Endothelial cell (in vitro differentiated cells): ENCODE measurements around the gene GRM7. TPM values are rescaled to one million over a fixed set of nuclear protein-coding genes. Genes with fewer than 3 reads are reported as not detected.

ENCODE experiments used
- DNase-seq: peaks from one replicate; pipeline ENCODE4 v3.0.0; 2021; ENCODE audit warnings: low spot score
- H3K27ac Mint-ChIP-seq: one replicate; pipeline ENCODE4 v1.8.0; 2021; ENCODE audit warnings: mixed read lengths, inconsistent platforms; ENCODE audit not compliant: unreplicated experiment
- H3K27me3 Mint-ChIP-seq: one replicate; pipeline ENCODE4 v1.8.0; 2021; ENCODE audit warnings: mild to moderate bottlenecking, moderate library complexity, mixed read lengths, inconsistent platforms; ENCODE audit not compliant: unreplicated experiment
- H3K36me3 Mint-ChIP-seq: one replicate; pipeline ENCODE4 v1.8.0; 2021; ENCODE audit warnings: mild to moderate bottlenecking, low read depth, mixed read lengths, inconsistent platforms; ENCODE audit not compliant: unreplicated experiment
- H3K4me1 Mint-ChIP-seq: one replicate; pipeline ENCODE4 v1.8.0; 2021; ENCODE audit warnings: mild to moderate bottlenecking, mixed read lengths, inconsistent platforms; ENCODE audit not compliant: unreplicated experiment
- H3K4me3 Mint-ChIP-seq: one replicate; pipeline ENCODE4 v1.8.0; 2021; ENCODE audit warnings: mild to moderate bottlenecking, mixed read lengths, inconsistent platforms; ENCODE audit not compliant: unreplicated experiment
- H3K9me3 Mint-ChIP-seq: one replicate; pipeline ENCODE4 v1.8.0; 2021; ENCODE audit warnings: mixed read lengths, inconsistent platforms; ENCODE audit not compliant: unreplicated experiment
- total RNA-seq: library from RNA; stranded (reverse); fragmentation: NEBNext Ultra II Directional; extraction: Animal tissue kit (Norgen Biotek cat#: 25700); gene quantifications from one replicate; pipeline ENCODE4 v1.2.1, GENCODE V29; 2021; ENCODE audit not compliant: unreplicated experiment
- TF ChIP-seq, protein P1 (sequence below): fragments of 200-600 bp; sonication (generic); IDR thresholded peaks from one replicate; pipeline ENCODE4 v1.5.0; 2021; ENCODE audit warnings: antibody characterized with exemption; ENCODE audit not compliant: unreplicated experiment

The GRM7 gene
- total RNA-seq, 1 donor from 2014 or later = 0.18 TPM

DNA sequence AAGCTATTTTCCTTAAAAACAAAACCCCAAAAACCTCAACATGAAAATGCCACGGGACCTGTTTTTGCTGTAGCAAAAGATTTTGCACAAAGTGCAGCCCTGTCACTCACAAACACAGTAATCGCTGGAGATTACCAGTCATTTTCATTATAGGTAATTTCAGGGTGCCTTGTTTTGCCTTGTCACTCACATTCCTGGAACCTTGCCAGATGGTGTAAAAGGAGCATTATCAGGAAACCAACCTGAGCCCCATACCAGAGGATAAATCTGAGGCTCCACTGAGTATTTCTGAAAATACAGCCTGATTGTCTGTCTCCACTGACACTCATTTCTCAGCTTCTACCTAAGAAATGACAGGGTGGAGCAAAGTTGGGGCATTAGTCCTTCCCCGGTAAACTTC is 849.4 kb downstream of the GRM7 start:
- H3K9me3 Mint-ChIP-seq = no peaks in the 10 kb centered on the region
- H3K27ac Mint-ChIP-seq = no peak overlapping the region
- peaks cover 7% of the 10 kb centered on the region for H3K27me3 Mint-ChIP-seq
- H3K4me1 Mint-ChIP-seq = no peaks in the 10 kb centered on the region
- no peak overlapping the region for H3K4me3 Mint-ChIP-seq
- TF ChIP-seq, protein P1, sequence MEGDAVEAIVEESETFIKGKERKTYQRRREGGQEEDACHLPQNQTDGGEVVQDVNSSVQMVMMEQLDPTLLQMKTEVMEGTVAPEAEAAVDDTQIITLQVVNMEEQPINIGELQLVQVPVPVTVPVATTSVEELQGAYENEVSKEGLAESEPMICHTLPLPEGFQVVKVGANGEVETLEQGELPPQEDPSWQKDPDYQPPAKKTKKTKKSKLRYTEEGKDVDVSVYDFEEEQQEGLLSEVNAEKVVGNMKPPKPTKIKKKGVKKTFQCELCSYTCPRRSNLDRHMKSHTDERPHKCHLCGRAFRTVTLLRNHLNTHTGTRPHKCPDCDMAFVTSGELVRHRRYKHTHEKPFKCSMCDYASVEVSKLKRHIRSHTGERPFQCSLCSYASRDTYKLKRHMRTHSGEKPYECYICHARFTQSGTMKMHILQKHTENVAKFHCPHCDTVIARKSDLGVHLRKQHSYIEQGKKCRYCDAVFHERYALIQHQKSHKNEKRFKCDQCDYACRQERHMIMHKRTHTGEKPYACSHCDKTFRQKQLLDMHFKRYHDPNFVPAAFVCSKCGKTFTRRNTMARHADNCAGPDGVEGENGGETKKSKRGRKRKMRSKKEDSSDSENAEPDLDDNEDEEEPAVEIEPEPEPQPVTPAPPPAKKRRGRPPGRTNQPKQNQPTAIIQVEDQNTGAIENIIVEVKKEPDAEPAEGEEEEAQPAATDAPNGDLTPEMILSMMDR = no peak
- H3K36me3 Mint-ChIP-seq = no peaks in the 10 kb centered on the region
- no peak for DNase-seq

DNA sequence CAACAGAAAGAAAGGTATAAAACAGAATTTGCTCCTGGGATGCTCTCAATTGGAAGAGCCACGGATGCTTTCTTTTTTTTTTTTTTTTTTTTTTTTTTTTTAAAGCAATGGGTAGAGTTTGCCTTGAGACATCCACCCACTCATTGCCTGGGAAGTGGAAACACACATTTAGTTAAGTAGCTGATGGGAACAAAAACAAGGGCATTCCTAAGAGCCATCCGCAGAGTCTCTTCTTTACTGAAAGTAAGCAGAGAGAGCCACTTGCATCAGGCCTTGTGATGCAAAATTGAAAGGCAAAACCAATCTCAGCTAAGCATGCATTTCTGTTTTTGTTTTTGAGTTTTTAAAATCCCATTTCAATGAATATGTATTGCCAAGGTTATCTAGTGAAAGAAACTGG is 852.8 kb downstream of the GRM7 start:
- no peaks in the 10 kb centered on the region for H3K4me1 Mint-ChIP-seq
- H3K9me3 Mint-ChIP-seq = no peaks in the 10 kb centered on the region
- no peak overlapping the region for H3K27ac Mint-ChIP-seq
- H3K4me3 Mint-ChIP-seq = no peak overlapping the region
- TF ChIP-seq, protein P1 = no peak
- no peaks in the 10 kb centered on the region for H3K36me3 Mint-ChIP-seq
- no peak for DNase-seq
- peaks cover 5% of the 10 kb centered on the region for H3K27me3 Mint-ChIP-seq

DNA sequence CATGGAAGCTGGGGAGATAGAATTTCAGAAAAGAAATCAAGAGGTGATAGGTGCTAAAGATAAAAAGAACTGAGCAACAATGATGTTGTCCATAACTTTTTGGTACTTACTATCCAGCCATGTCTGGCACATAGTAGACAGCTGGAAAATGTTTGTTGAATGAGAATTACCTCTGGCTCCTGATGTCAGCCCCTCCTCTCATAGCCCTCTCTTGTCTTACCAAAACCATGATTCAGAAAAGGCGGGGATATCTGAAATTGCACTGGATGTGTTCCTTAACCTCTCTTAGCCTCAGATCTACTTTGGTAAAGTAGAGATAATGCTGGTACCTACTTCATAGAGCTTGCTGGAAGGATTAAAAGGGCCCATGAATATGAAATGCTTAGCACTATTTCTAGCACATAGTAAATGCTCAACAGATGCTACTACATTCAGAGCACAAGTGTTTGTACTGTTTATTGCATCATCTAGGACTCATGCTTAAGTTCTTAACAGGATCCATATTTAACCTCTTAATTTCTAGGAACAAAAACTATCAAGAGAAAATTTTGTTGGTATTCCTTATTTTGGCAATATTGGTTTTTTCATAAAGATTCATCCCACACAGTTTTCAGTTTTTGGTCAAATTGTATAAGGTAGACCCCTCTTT is 859.9 kb downstream of the GRM7 start:
- Mint-ChIP-seq H3K9me3 (no peaks in the 10 kb centered on the region), H3K4me3 (no peak overlapping the region), H3K4me1 (no peaks in the 10 kb centered on the region), H3K36me3 (no peaks in the 10 kb centered on the region), H3K27me3 (no peaks in the 10 kb centered on the region), H3K27ac (no peak overlapping the region)
- no peak for DNase-seq
- TF ChIP-seq, protein P1 = no peak

DNA sequence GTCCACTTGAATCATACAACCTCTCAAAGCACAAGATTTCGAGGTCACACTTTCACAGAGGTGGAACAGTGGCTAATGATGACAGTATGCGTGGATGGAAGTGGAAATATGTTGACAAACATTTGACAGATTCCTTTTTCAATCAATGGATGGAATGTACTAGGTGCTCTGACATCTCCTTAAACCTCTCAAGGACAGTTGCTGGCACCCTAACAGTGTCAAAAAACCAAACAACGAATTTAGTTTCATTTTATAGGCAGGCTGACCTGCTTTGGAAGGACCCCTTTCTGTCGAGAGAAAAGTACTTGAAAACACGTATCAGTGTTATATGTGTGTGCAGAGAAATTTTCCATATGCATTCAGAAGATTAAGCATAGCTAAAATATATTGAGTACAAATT is 861.0 kb downstream of the GRM7 start:
- Mint-ChIP-seq H3K27me3 (no peaks in the 10 kb centered on the region), H3K27ac (no peak overlapping the region), H3K36me3 (no peaks in the 10 kb centered on the region), H3K4me3 (no peak overlapping the region), H3K9me3 (no peaks in the 10 kb centered on the region), H3K4me1 (no peaks in the 10 kb centered on the region)
- TF ChIP-seq, protein P1 = no peak
- no peak for DNase-seq

DNA sequence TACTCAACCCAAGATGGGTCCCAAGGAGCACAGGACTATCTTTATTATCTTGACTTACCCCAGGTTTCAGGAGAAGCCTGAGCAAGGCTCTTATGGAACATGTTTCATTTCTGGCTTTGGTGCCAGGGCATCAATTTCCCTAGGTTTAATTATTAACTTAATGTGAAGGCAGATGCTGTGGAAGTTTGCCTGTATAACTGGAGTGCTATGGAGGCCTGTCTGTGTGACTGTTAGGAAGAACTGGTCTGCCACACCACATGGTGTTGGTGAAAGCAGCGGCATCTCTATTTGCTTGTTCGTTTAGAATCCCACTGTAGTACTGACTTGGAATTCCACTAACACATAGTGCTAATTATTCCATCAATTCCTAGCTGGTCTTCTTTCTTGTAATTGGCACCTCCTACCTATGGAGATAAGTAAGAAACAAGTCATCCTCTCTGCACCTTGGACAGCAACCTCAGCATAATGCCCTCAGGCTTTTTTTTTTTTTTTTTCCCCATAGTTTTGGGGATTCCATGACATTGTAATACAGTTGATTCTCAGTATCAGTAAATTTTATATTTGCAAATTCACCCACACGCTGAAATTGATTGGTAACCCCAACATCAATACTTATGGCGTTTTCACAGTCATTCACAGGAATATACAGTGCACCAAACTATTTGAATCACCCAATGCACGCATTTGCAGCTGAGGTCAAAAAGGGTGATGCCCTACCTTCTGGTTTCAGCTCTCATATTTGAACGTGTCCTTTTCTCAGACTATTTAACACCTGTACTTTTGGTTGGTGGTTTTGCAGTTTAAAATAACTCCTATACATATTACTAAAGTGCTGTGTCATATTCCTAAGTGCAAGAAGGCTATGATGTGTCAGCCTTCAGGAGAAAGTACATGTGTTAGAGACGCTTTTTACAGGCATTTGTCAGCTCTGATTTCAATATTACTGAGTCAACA is 867.9 kb downstream of the GRM7 start:
- H3K27ac Mint-ChIP-seq = no peak overlapping the region
- H3K9me3 Mint-ChIP-seq = no peaks in the 10 kb centered on the region
- TF ChIP-seq, protein P1 = no peak
- H3K4me3 Mint-ChIP-seq = no peak overlapping the region
- no peak for DNase-seq
- H3K36me3 Mint-ChIP-seq = no peaks in the 10 kb centered on the region
- H3K27me3 Mint-ChIP-seq = peaks cover 1% of the 10 kb centered on the region
- H3K4me1 Mint-ChIP-seq = no peaks in the 10 kb centered on the region
